Tibial nerve (tissue), 4 donors: Measurements from ENCODE around the gene BRINP2.
"Not testable (repeated sequence)": the region's sequence is repeated elsewhere in the genome, so short reads cannot be mapped to it uniquely, and the experiment has no call there.

ENCODE experiments used
- CTCF ChIP-seq, 5 experiments: fragments of 200-600 bp in 3 of 5; fragments of 450-650 bp in 2 of 5; sonication (generic) in 3 of 5; IDR thresholded peaks; one replicate each; pipeline ENCODE4 v1.5.1; 2016 to 2019; ENCODE audit warnings: antibody characterized with exemption in 5 of 5, mild to moderate bottlenecking in 3 of 5, moderate library complexity in 2 of 5
- EP300 ChIP-seq, 2 donors: sonication (generic); formaldehyde crosslinking; IDR thresholded peaks; one replicate each; pipeline ENCODE4 v1.6.1; 2017; ENCODE audit warnings: antibody characterized with exemption in 2 of 2, mild to moderate bottlenecking in 1 of 2
- POLR2A ChIP-seq, 2 donors: fragments of 450-650 bp; IDR thresholded peaks; one replicate each; pipeline ENCODE4 v1.6.1; 2017; ENCODE audit warnings: antibody characterized with exemption in 2 of 2, mild to moderate bottlenecking in 2 of 2, moderate library complexity in 2 of 2

DNA sequence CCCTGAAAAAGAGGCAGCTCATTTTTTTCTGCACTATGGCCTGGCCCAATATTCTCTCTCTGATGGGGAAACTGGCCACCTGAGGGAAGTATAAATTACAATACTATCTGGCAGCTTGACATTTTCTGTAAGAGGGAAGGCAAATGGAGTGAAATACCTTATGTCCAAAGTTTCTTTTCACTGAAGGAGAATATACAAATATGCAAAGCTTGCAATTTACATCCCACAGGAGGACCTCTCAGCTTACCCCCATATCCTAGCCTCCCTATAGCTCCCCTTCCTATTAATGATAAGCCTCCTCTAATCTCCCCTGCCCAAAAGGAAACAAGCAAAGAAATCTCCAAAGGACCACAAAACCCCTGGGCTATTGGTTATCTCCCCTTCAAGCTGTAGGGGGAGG lies 150.7 kb downstream of the BRINP2 start:
- TF ChIP-seq CTCF, POLR2A, EP300 (IDR thresholded peaks at IDR 0.05): not testable (repeated sequence)
